ENCODE results near the gene GREM2. TPM values are rescaled to one million over a fixed set of nuclear protein-coding genes. Genes with fewer than 3 reads are reported as not detected.

Gene GREM2
- total RNA-seq, 2 donors from 2014 or later: under 0.01 TPM; not detected in 1

DNA sequence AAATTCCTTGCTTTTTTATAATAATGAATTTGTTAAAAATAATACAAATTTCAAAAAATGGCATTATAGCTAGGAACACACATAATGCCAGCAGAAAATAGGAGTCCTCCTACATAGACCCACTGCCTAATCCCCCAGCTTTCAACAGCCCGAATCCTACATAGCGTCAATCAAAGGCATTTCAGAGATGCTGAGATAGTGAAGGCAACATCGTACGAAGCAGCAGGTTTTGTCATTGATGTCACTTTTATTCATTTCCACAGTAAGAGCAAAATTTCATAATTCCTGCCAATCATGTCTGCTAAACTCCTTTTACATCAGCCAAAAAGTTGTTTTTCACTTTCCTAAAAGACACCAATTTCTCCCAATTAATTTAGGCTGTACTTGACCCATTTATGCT, 94.1 kb downstream of the GREM2 start:
- TF ChIP-seq, protein P1, sequence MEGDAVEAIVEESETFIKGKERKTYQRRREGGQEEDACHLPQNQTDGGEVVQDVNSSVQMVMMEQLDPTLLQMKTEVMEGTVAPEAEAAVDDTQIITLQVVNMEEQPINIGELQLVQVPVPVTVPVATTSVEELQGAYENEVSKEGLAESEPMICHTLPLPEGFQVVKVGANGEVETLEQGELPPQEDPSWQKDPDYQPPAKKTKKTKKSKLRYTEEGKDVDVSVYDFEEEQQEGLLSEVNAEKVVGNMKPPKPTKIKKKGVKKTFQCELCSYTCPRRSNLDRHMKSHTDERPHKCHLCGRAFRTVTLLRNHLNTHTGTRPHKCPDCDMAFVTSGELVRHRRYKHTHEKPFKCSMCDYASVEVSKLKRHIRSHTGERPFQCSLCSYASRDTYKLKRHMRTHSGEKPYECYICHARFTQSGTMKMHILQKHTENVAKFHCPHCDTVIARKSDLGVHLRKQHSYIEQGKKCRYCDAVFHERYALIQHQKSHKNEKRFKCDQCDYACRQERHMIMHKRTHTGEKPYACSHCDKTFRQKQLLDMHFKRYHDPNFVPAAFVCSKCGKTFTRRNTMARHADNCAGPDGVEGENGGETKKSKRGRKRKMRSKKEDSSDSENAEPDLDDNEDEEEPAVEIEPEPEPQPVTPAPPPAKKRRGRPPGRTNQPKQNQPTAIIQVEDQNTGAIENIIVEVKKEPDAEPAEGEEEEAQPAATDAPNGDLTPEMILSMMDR (IDR thresholded peaks at IDR 0.05): no peak
- TF ChIP-seq POLR2A (IDR thresholded peaks at IDR 0.05): no peak
- no peak overlapping the region for H3K4me3 ChIP-seq
- no peaks in the 10 kb centered on the region for H3K36me3 ChIP-seq (replicated peaks in 1 of 2; ENCODE audit: insufficient read depth in 1 of 2, low read depth in 2 of 2)
- no peak for ATAC-seq
- WGBS, 2 donors: 53 to 63% methylated on average over 4 of the region's 4 CpGs
- no peak overlapping the region for H3K27ac ChIP-seq
- intact Hi-C loops (cut with DNase I): no loop called here
- H3K9me3 ChIP-seq: no peaks in the 10 kb centered on the region
- no peaks in the 10 kb centered on the region for H3K27me3 ChIP-seq
- H3K4me1 ChIP-seq: peaks cover 6% of the 10 kb centered on the region
- no peak for DNase-seq

DNA sequence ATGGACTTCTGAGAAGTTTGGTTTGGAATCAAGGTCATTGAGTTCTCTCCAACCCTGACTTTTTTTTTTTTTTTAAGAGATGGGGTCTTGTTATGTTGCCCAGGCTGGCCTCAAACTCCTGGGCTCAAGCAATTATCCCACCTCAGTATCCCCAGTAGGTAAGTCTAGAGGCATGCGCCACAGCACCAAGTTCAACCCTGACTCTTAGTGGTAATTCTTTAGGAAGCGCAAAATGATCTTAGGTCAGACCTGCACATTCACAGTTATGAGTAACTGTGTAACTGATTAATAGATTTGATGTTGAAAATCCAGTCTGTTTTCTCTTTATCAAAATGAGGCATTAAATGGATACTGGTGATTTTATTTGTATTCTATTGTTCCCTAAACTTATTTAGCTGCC, 95.9 kb downstream of the GREM2 start:
- TF ChIP-seq, protein P1 (IDR thresholded peaks at IDR 0.05): no peak
- no peak for TF ChIP-seq POLR2A (IDR thresholded peaks at IDR 0.05)
- H3K9me3 ChIP-seq: no peaks in the 10 kb centered on the region
- DNase-seq (no peak), ATAC-seq (no peak)
- no peak overlapping the region for H3K4me3 ChIP-seq
- H3K27me3 ChIP-seq: no peaks in the 10 kb centered on the region
- 82 to 88% methylated on average over 2 of the region's 2 CpGs for WGBS, 2 donors
- H3K27ac ChIP-seq: no peak overlapping the region
- intact Hi-C loops (cut with DNase I): no loop called here
- no peaks in the 10 kb centered on the region for H3K4me1 ChIP-seq
- H3K36me3 ChIP-seq (replicated peaks in 1 of 2; ENCODE audit: insufficient read depth in 1 of 2, low read depth in 2 of 2): no peaks in the 10 kb centered on the region

DNA sequence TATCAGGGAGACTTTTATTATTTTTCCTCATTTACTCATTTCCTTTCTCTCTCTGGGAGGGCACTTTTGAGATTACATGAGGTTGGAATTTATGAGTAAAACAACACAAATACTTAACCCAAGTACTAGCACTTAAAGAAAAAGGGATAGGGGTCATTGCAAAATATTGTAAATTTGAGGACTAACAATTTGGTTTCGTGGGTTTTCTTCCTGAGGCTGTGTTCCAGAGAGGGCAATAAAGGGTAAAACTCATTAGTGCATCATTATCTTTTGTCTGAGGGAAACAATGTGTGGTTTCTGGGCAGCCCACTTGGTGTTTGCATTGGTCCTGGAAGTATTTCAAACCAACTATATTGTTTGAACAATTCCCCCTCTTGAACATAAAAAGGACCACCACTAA, 96.5 kb downstream of the GREM2 start:
- H3K27me3 ChIP-seq: no peaks in the 10 kb centered on the region
- 19 to 38% methylated on average over 1 of the region's 1 CpG for WGBS, 2 donors
- H3K9me3 ChIP-seq: no peaks in the 10 kb centered on the region
- ATAC-seq (no peak), DNase-seq (no peak)
- H3K27ac ChIP-seq: no peak overlapping the region
- H3K4me1 ChIP-seq: no peaks in the 10 kb centered on the region
- no peaks in the 10 kb centered on the region for H3K36me3 ChIP-seq (replicated peaks in 1 of 2; ENCODE audit: insufficient read depth in 1 of 2, low read depth in 2 of 2)
- no peak for TF ChIP-seq POLR2A (IDR thresholded peaks at IDR 0.05)
- TF ChIP-seq, protein P1 (IDR thresholded peaks at IDR 0.05): no peak
- intact Hi-C loops (cut with DNase I): no loop called here
- no peak overlapping the region for H3K4me3 ChIP-seq

DNA sequence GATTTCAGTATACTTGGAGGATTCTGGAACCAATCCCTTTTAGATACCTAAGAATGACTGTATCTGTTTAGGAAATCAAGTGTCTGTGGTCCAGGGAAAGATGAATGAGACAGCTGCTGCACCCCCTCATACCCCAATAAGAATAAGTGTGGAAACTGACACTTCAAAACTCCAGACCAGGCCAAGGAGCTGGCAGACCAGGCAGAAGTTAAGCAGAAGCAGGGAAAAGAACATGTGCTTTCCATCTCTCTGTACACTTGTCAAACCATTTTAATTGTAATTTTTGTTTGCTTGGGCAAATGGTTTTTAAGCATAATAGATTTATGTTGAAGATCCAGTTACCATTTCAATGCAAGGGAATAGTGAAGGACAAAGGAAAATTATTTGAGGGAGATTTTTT, 100.2 kb downstream of the GREM2 start:
- no peak overlapping the region for H3K4me3 ChIP-seq
- no peak overlapping the region for H3K27ac ChIP-seq
- H3K27me3 ChIP-seq: no peaks in the 10 kb centered on the region
- DNase-seq (no peak), ATAC-seq (no peak)
- no peaks in the 10 kb centered on the region for H3K4me1 ChIP-seq
- H3K36me3 ChIP-seq (replicated peaks in 1 of 2; ENCODE audit: insufficient read depth in 1 of 2, low read depth in 2 of 2): no peaks in the 10 kb centered on the region
- TF ChIP-seq POLR2A (IDR thresholded peaks at IDR 0.05): no peak
- TF ChIP-seq, protein P1 (IDR thresholded peaks at IDR 0.05): no peak
- intact Hi-C loops (cut with DNase I): no loop called here
- H3K9me3 ChIP-seq: no peaks in the 10 kb centered on the region

DNA sequence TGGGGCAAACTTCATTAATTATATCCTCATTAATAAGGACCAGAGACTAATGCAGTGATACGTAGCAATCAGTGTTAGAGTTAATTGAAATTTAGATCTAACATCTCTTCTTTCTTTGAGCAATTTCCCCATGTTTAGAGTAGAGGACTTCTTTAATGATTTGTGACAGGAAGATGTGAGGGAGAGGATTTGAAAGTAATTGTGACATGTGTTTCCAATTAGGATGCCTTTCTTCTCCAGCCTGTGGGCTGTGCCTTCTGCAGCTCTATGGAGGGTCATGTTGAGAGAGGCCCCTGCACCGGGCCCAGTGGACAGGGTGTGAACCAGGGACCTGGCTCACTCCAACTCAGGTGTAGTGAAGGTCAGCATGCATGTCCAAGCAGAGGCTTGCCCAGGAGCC, 103.0 kb downstream of the GREM2 start:
- Histone ChIP-seq H3K27me3 (no peaks in the 10 kb centered on the region), H3K36me3 (replicated peaks in 1 of 2; ENCODE audit: insufficient read depth in 1 of 2, low read depth in 2 of 2) (no peaks in the 10 kb centered on the region), H3K4me1 (no peaks in the 10 kb centered on the region), H3K9me3 (no peaks in the 10 kb centered on the region), H3K4me3 (no peak overlapping the region), H3K27ac (no peak overlapping the region)
- TF ChIP-seq POLR2A (IDR thresholded peaks at IDR 0.05): no peak
- TF ChIP-seq, protein P1 (IDR thresholded peaks at IDR 0.05): no peak
- WGBS, 2 donors: 56 to 81% methylated on average over 2 of the region's 2 CpGs
- intact Hi-C loops (cut with DNase I): no loop called here
- ATAC-seq (no peak), DNase-seq (no peak)
